ENCODE measurements around the gene PTPA.

GRCh38 chr9:129071526-129072126, 39.6 kb upstream of the PTPA start:
- TF ChIP-seq POLR2A (IDR thresholded peaks at IDR 0.05; ENCODE audit: low read length) (no peak), GATA1 (IDR thresholded peaks at IDR 0.05; ENCODE audit: low read depth, low read length) (no peak)
